ENCODE measurements around the gene TNP2.

GRCh38 chr16:11250091-11250785, 18.9 kb downstream of the TNP2 start:
- TF ChIP-seq CTCF (IDR thresholded peaks at IDR 0.05) (no peak), FOSL2 (IDR thresholded peaks at IDR 0.05; ENCODE audit: borderline replicate concordance, low read depth) (no peak), REST (IDR thresholded peaks at IDR 0.05; ENCODE audit: low read depth, low read length) (no peak), USF2 (IDR thresholded peaks at IDR 0.05; ENCODE audit: borderline replicate concordance, low read depth, low read length) (no peak), EP300 (IDR thresholded peaks at IDR 0.05; ENCODE audit: borderline replicate concordance in 1 of 2, low read depth in 1 of 2, low read length in 1 of 2) (no peak), PBX3 (IDR thresholded peaks at IDR 0.05) (no peak), POLR2AphosphoS5 (IDR thresholded peaks at IDR 0.05; ENCODE audit: low read depth, low read length) (no peak), FOXJ3 (CRISPR knock-in tag; IDR thresholded peaks at IDR 0.05) (no peak), ELF1 (IDR thresholded peaks at IDR 0.05) (no peak), CHD2 (IDR thresholded peaks at IDR 0.05; ENCODE audit: low read length, partially characterized antibody) (no peak)

Measured in SK-N-SH (cell line).